ENCODE results near the gene KRTAP1-3. TPM values are rescaled to one million over a fixed set of nuclear protein-coding genes. Genes with fewer than 3 reads are reported as not detected.
"Not testable (repeated sequence)": the region's sequence is repeated elsewhere in the genome, so short reads cannot be mapped to it uniquely, and the experiment has no call there.

Gene KRTAP1-3
- total RNA-seq, 4 donors from 2014 or later: not detected

DNA sequence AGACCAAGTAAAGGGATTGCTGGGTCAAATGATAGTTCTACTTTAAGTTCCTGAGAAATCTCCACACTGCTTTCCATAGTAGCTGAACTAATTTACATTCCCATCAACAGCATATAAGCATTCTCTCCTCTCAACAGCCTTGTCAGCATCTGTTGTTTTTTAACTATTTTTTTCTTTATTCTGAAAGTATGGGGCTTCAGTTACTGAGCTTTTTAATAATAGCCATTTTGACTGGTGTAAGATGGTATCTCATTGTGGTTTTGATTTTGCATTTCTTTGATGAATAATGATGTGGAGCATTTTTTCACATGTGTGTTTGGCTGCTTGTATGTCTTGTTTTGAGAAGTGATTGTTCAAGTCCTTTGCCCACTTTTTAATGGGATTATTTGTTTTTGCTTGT lies 17.9 kb upstream of the KRTAP1-3 start:
- intact Hi-C loops (cut with DNase I; ENCODE audit: low total_unique reads) (no loop called here), in situ Hi-C loops (cut with MboI; ENCODE audit: low sequenced_read_pairs in 4 of 4) (loop anchor here in 1 of 4 donors (25.0 kb wide), 1 partner anchor 90 kb away; the partner anchor contains the start of gene KRT39)
- ATAC-seq: no peak
- Histone ChIP-seq H3K4me3 (no peak overlapping the region), H3K36me3 (no peaks in the 10 kb centered on the region), H3K4me1 (no peaks in the 10 kb centered on the region), H3K27me3 (peaks cover 3 to 28% (median 9%) of the 10 kb centered on the region in 3 donors), H3K27ac (no peak overlapping the region), H3K9me3 (peaks cover 0 to 5% (median 0%) of the 10 kb centered on the region in 3 donors)
- DNase-seq: no peak
- TF ChIP-seq POLR2A (IDR thresholded peaks at IDR 0.05): no peak
- no peak for TF ChIP-seq CTCF (IDR thresholded peaks at IDR 0.05 in 4 of 5, conservative IDR thresholded peaks at IDR 0.05 in 1 of 5)

DNA sequence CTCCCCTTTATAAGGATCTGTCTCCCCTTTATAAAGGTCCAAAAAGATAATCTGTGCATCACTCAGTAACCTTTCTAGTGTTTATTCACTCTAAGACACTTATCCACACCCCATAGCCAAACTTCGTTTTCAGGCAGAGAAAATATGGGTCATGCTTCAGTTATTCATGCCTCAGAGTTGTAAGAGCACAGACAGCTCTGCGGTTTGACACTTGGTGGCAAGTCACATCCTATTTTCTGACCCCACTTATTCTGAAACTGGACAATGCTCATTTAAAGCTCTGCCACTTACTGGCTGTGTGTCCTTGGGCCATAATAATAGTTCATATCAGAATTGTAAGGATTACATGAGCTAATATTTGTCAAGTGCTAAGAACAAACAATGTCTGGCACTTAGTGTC lies 14.4 kb upstream of the KRTAP1-3 start:
- in situ Hi-C loops (cut with MboI; ENCODE audit: low sequenced_read_pairs in 4 of 4): no loop called here
- H3K9me3 ChIP-seq: peaks cover 0 to 5% (median 0%) of the 10 kb centered on the region in 3 donors
- peaks cover 0 to 24% (median 9%) of the 10 kb centered on the region in 3 donors for H3K27me3 ChIP-seq
- DNase-seq (no peak), ATAC-seq (no peak)
- TF ChIP-seq CTCF (IDR thresholded peaks at IDR 0.05 in 4 of 5, conservative IDR thresholded peaks at IDR 0.05 in 1 of 5) (no peak), POLR2A (IDR thresholded peaks at IDR 0.05) (no peak)
- intact Hi-C loops (cut with DNase I; ENCODE audit: low total_unique reads): no loop called here
- no peaks in the 10 kb centered on the region for H3K36me3 ChIP-seq
- no peak overlapping the region for H3K4me3 ChIP-seq
- no peak overlapping the region for H3K27ac ChIP-seq
- no peaks in the 10 kb centered on the region for H3K4me1 ChIP-seq

- intact Hi-C loops (cut with DNase I; ENCODE audit: low total_unique reads) (no loop called here), in situ Hi-C loops (cut with MboI; ENCODE audit: low sequenced_read_pairs in 4 of 4) (no loop called here)
- TF ChIP-seq POLR2A (IDR thresholded peaks at IDR 0.05) (no peak), CTCF (IDR thresholded peaks at IDR 0.05 in 4 of 5, conservative IDR thresholded peaks at IDR 0.05 in 1 of 5) (no peak)
- H3K27me3 ChIP-seq: peaks cover 0 to 24% (median 9%) of the 10 kb centered on the region in 3 donors
- no peak for ATAC-seq
- no peaks in the 10 kb centered on the region for H3K36me3 ChIP-seq
- no peak for DNase-seq
- H3K4me1 ChIP-seq: no peaks in the 10 kb centered on the region
- H3K4me3 ChIP-seq: no peak overlapping the region
- no peak overlapping the region for H3K27ac ChIP-seq
- peaks cover 0 to 4% (median 0%) of the 10 kb centered on the region in 3 donors for H3K9me3 ChIP-seq
Observed at GRCh38 chr17:41048441-41048840, 13.8 kb upstream of the KRTAP1-3 start.

- in situ Hi-C loops (cut with MboI; ENCODE audit: low sequenced_read_pairs in 4 of 4); H3K9me3 ChIP-seq; DNase-seq; H3K27ac ChIP-seq; ATAC-seq; H3K36me3 ChIP-seq; H3K4me1 ChIP-seq; H3K4me3 ChIP-seq; intact Hi-C loops (cut with DNase I; ENCODE audit: low total_unique reads): not testable (repeated sequence)
- H3K27me3 ChIP-seq: peaks cover 3 to 26% (median 9%) of the 10 kb centered on the region in 3 donors
Observed at GRCh38 chr17:41046735-41047465, 12.2 kb upstream of the KRTAP1-3 start, which contains the start of gene KRTAP2-1. KRTAP2-1 (minus strand) TSS chr17:41047316; CDS start chr17:41047267, 49 bp downstream.

DNA sequence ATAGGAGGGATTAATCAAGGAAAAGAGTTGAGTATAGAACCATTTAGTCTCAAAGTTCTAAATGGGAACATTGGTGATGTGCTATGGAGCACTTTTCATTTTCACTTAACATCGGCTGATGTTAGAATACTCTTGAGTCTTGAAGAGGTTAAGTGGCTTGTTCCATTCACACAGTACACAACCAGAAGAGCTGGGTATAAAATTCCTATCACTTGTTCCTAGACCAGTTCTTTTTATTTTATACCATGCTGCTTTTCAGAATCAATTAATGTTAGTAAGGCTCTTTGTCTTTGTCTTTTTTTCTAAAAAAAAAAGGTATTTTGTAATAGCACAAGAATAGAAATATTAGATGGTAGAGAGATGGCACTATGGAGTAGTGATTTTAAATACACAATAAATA lies 8.3 kb upstream of the KRTAP1-3 start:
- ATAC-seq (no peak), DNase-seq (no peak)
- Histone ChIP-seq H3K27ac (no peak overlapping the region), H3K4me3 (no peak overlapping the region), H3K36me3 (no peaks in the 10 kb centered on the region), H3K9me3 (no peaks in the 10 kb centered on the region), H3K4me1 (no peaks in the 10 kb centered on the region), H3K27me3 (peaks cover 0 to 12% (median 3%) of the 10 kb centered on the region in 3 donors)
- in situ Hi-C loops (cut with MboI; ENCODE audit: low sequenced_read_pairs in 4 of 4) (no loop called here), intact Hi-C loops (cut with DNase I; ENCODE audit: low total_unique reads) (no loop called here)
- TF ChIP-seq CTCF (IDR thresholded peaks at IDR 0.05 in 4 of 5, conservative IDR thresholded peaks at IDR 0.05 in 1 of 5) (no peak), POLR2A (IDR thresholded peaks at IDR 0.05) (no peak)

DNA sequence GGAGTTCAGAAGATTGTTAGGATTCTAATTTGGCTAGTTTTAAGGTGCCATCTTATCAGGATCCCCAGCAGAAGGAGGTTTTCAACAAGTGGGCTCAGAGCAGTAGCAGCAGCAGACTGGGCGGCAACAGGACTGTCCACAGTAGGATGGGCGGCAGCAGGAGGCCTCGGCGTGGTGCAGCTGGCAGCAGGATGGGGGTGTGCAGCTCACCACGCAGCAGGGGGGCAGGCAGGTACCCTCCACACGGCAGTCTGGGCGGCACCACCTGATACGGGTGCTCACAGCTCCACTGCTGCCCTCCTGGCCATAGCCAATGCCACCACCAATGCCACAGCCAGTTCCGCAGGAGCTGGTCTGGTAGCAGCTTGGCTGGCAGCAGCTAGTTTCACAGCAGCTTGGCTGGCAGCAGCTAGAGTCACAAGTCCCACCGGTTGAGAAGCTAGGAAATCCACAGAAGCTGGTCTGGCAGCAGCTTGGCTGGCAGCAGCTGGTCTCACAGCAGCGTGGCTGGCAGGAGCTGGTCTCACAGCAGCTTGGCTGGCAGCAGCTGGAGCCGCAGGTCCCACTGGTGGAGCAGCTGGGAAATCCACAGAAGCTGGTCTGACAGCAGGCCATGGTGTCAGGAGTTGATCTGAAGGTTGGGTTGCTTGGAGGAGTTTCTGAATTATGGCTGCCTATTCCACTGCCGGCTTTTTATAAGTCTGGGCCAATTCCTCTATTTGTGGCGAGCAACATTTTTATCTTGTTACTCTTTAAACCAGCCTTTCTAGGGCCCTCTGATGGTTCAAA lies 6.3 kb upstream of the KRTAP1-3 start, which contains the start of gene KRTAP1-1:
Gene KRTAP1-1 (minus strand): TSS at position 668 of the 789 bp plus-strand sequence. CDS start 53 bp downstream, at position 615.
- in situ Hi-C loops (cut with MboI; ENCODE audit: low sequenced_read_pairs in 4 of 4); intact Hi-C loops (cut with DNase I; ENCODE audit: low total_unique reads); ATAC-seq; H3K36me3 ChIP-seq; DNase-seq; H3K9me3 ChIP-seq; H3K27ac ChIP-seq; H3K4me1 ChIP-seq; H3K4me3 ChIP-seq: not testable (repeated sequence)
- H3K27me3 ChIP-seq: peaks cover 3 to 13% (median 4%) of the 10 kb centered on the region in 3 donors
